Upper lobe of left lung (tissue), 6 donors: ENCODE data around the gene SOX11. TPM values are rescaled to one million over a fixed set of nuclear protein-coding genes. Genes with fewer than 3 reads are reported as not detected.

Experiments
- ATAC-seq, 2 donors: fragments of 200-7000 bp; cut with Tn5 transposase; one replicate each; pipeline ENCODE4 v1.9.1; 2022; ENCODE audit warnings: mild to moderate bottlenecking in 2 of 2, moderate library complexity in 2 of 2; ENCODE audit not compliant: low FRiP score in 2 of 2
- DNase-seq, 2 donors: peaks; one replicate each; pipeline ENCODE4 v3.0.0-alpha.2; 2019 to 2020
- H3K27ac ChIP-seq, 4 donors: fragments of 200-600 bp; sonication (generic); one replicate each; pipeline ENCODE4 v1.5.1; 2016 to 2019
- H3K27me3 ChIP-seq, 4 donors: fragments of 200-600 bp; sonication (generic); one replicate each; pipeline ENCODE4 v1.5.1; 2017 to 2019
- H3K36me3 ChIP-seq, 4 donors: fragments of 200-600 bp; sonication (generic); one replicate each; pipeline ENCODE4 v1.5.1; 2016 to 2019
- H3K4me1 ChIP-seq, 4 donors: fragments of 200-600 bp; sonication (generic); one replicate each; pipeline ENCODE4 v1.5.1; 2018 to 2019
- H3K4me3 ChIP-seq, 4 donors: fragments of 200-600 bp; sonication (generic); one replicate each; pipeline ENCODE4 v1.5.1; 2017 to 2019; ENCODE audit warnings: mild to moderate bottlenecking in 2 of 4, moderate library complexity in 1 of 4
- H3K9me3 ChIP-seq, 4 donors: fragments of 200-600 bp; sonication (generic); one replicate each; pipeline ENCODE4 v1.5.1; 2018 to 2019
- EP300 ChIP-seq, 4 donors: sonication (generic); formaldehyde crosslinking; IDR thresholded peaks; one replicate each; pipeline ENCODE4 v1.5.1; 2017; ENCODE audit warnings: antibody characterized with exemption in 4 of 4, control low read depth in 2 of 4
- POLR2A ChIP-seq, 4 donors: fragments of 450-650 bp; IDR thresholded peaks; one replicate each; pipeline ENCODE4 v1.5.1; 2016 to 2017; ENCODE audit warnings: antibody characterized with exemption in 4 of 4, mild to moderate bottlenecking in 2 of 4
- POLR2AphosphoS5 ChIP-seq, 2 donors: sonication (generic); formaldehyde crosslinking; IDR thresholded peaks; one replicate each; pipeline ENCODE4 v1.5.1; 2017; ENCODE audit warnings: antibody characterized with exemption in 2 of 2
- WGBS, 2 donors: methylation state at CpG; one replicate each; pipeline ENCODE4 v1.1.5; 2017 to 2018; 5-methylcytosine and 5-hydroxymethylcytosine counted together
- total RNA-seq, 6 donors: library from RNA; depleted of rRNA in 4 of 6; stranded (reverse); fragments of >200 nt in 4 of 6; gene quantifications; one replicate each; pipeline versions ENCODE4 v1.1.0 to v1.2.1, GENCODE V29; 2016 to 2021
- TF ChIP-seq, protein P1 (sequence below), 6 experiments: fragments of 450-650 bp in 4 of 6; fragments of 200-600 bp in 2 of 6; sonication (generic) in 2 of 6; IDR thresholded peaks; one replicate each; pipeline ENCODE4 v1.5.1; 2016 to 2019; ENCODE audit warnings: antibody characterized with exemption in 6 of 6
- donor health status: DM: no; HTN: no; CAD: no; lungs with moderate emphysema.
- donor health status: DM: no; HTN: yes; CAD: no; lungs with severe emphysema.

SOX11 gene
- total RNA-seq, 6 donors from 2014 or later = 0.06 to 0.13 TPM; not detected in 4

DNA sequence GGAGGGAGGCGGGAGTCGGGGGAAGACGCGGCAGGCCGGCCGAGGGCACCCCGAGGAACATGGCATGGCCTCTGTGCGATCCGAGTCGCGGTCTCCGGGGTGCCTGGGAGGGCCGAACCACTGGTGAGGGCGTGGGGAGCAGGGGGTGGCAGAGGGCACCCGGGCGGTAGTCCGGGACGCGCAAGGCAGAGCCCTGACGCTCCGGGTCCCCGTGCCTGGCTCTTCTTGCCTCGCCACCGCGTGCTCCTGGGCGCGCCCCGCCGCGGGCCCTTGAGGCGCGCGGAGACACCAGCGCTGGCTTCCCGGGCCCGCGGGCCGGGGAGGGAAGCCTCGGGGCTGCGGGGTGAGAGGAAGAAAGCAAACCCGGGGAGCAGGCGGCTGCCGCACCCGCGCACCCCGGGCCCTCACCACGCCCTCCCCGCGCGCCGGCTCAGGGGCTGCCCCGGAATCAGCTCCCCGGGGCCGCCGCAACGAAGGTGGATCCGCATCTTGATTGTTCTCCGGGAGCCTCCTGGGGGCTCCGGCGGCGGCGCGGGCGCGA lies 4.3 kb downstream of the SOX11 start:
- Histone ChIP-seq H3K27ac (no peak overlapping the region), H3K4me1 (peaks cover 35 to 44% (median 36%) of the 10 kb centered on the region in 4 donors), H3K9me3 (no peaks in the 10 kb centered on the region), H3K4me3 (peak overlapping the region in 3 of 4 donors; percentile 3 to 41 (median 41)), H3K27me3 (peaks cover 4 to 49% (median 28%) of the 10 kb centered on the region in 4 donors), H3K36me3 (no peaks in the 10 kb centered on the region)
- TF ChIP-seq EP300 (IDR thresholded peaks at IDR 0.05) (no peak), POLR2A (IDR thresholded peaks at IDR 0.05) (no peak), POLR2AphosphoS5 (IDR thresholded peaks at IDR 0.05) (no peak)
- TF ChIP-seq, protein P1, sequence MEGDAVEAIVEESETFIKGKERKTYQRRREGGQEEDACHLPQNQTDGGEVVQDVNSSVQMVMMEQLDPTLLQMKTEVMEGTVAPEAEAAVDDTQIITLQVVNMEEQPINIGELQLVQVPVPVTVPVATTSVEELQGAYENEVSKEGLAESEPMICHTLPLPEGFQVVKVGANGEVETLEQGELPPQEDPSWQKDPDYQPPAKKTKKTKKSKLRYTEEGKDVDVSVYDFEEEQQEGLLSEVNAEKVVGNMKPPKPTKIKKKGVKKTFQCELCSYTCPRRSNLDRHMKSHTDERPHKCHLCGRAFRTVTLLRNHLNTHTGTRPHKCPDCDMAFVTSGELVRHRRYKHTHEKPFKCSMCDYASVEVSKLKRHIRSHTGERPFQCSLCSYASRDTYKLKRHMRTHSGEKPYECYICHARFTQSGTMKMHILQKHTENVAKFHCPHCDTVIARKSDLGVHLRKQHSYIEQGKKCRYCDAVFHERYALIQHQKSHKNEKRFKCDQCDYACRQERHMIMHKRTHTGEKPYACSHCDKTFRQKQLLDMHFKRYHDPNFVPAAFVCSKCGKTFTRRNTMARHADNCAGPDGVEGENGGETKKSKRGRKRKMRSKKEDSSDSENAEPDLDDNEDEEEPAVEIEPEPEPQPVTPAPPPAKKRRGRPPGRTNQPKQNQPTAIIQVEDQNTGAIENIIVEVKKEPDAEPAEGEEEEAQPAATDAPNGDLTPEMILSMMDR (IDR thresholded peaks at IDR 0.05) = no peak
- ATAC-seq (peak in 1 of 2 donors; percentile 36), DNase-seq (peak in 1 of 2 donors; percentile 85)
- 2 to 15% methylated on average over 9 to 21 of the region's 65 CpGs for WGBS, 2 donors

DNA sequence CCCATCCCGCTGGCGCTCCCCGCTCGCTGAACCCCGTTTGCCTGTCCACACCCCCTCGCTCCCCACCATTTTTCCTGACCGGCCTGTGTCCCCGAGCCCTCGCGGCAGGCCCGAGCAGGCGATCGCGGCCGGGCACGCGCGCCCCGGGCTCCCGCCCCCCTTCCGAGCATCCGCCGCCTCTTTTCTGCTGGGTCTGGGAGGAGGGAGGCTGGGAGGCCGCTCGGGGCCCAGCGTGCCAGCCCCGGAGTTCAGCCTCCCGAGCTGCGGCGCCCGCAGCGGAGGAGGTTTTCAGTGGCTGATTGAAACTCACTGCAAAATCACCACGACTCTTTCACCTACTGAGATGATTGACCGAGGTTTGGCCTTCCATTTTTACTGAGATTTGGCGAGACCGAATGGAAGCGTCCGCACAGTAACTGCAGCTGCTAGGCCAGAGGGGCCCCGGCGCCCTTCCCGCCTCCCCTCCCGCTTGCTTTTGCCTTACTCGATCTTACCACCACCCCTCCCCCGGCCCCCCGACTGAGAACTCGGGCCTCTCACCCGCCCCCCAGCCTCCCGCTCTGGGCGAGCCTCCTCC lies 4.8 kb downstream of the SOX11 start:
- peak in 1 of 2 donors; percentile 47 for ATAC-seq

DNA sequence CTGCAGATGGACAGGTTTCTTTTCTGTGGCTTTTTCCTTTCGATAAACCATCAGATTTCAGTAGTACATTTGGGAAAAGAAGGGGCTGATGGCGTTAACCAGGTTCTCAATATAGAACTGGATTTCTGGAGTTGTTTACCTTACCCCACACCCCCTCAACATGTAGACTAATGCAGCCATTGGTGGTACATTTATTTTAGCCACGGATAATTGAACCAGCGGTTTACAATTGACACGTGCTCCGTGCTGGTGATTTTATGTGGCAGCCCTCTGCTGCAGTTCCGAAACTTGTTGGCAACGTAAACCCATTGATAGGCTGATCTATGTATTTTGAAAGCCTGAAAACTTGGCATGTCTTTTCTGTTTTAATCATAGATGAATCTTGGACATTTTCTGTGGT lies 5.4 kb downstream of the SOX11 start:
- TF ChIP-seq POLR2A (IDR thresholded peaks at IDR 0.05) = no peak
- no peak for TF ChIP-seq POLR2AphosphoS5 (IDR thresholded peaks at IDR 0.05)
- TF ChIP-seq, protein P1 (IDR thresholded peaks at IDR 0.05) = no peak
- TF ChIP-seq EP300 (IDR thresholded peaks at IDR 0.05) = no peak
- no peak for ATAC-seq
- 39 to 52% methylated on average over 7 to 8 of the region's 8 CpGs for WGBS, 2 donors
- peaks cover 27 to 33% (median 28%) of the 10 kb centered on the region in 4 donors for H3K4me1 ChIP-seq
- H3K9me3 ChIP-seq = no peaks in the 10 kb centered on the region
- no peak for DNase-seq
- no peak overlapping the region for H3K27ac ChIP-seq
- H3K4me3 ChIP-seq = peak overlapping the region in 1 of 4 donors; percentile 41
- peaks cover 4 to 38% (median 21%) of the 10 kb centered on the region in 4 donors for H3K27me3 ChIP-seq
- no peaks in the 10 kb centered on the region for H3K36me3 ChIP-seq

More for the DNA sequence above, 4.8 kb downstream of the SOX11 start:
- Histone ChIP-seq H3K36me3 (no peaks in the 10 kb centered on the region), H3K4me3 (peak overlapping the region in 3 of 4 donors; percentile 3 to 41 (median 41)), H3K27ac (no peak overlapping the region), H3K4me1 (peaks cover 32 to 38% (median 32%) of the 10 kb centered on the region in 4 donors), H3K27me3 (peaks cover 4 to 43% (median 24%) of the 10 kb centered on the region in 4 donors), H3K9me3 (no peaks in the 10 kb centered on the region)
- peak in 1 of 2 donors; percentile 58 for DNase-seq
- TF ChIP-seq POLR2A (IDR thresholded peaks at IDR 0.05) = no peak
- no peak for TF ChIP-seq EP300 (IDR thresholded peaks at IDR 0.05)
- TF ChIP-seq, protein P1 (IDR thresholded peaks at IDR 0.05) = no peak
- no peak for TF ChIP-seq POLR2AphosphoS5 (IDR thresholded peaks at IDR 0.05)
- WGBS, 2 donors = 10 to 19% methylated on average over 30 to 42 of the region's 49 CpGs

DNA sequence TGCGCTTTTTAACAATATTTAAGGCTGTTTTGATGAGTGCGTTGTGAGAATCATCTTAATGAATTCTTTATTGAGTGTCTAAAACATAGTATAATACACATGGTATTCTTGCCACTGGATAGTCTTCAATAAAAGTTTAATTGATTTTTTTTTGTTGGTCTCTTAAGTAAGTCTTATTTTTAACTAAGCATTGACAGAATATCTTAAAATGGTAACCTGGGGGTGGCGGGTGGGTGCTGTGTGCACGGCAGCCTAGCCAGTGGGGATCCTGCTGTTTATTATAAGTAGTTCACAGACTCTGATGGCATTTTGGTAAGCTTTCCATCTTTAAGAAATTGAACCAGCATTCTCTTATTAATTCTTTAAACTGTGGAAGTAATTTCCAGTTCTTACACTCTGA lies 6.0 kb downstream of the SOX11 start:
- Histone ChIP-seq H3K36me3 (no peaks in the 10 kb centered on the region), H3K27ac (no peak overlapping the region), H3K4me1 (peaks cover 21 to 27% (median 23%) of the 10 kb centered on the region in 4 donors), H3K4me3 (no peak overlapping the region), H3K9me3 (no peaks in the 10 kb centered on the region), H3K27me3 (peaks cover 4 to 32% (median 17%) of the 10 kb centered on the region in 4 donors)
- TF ChIP-seq, protein P1 (IDR thresholded peaks at IDR 0.05) = no peak
- TF ChIP-seq POLR2A (IDR thresholded peaks at IDR 0.05) (no peak), POLR2AphosphoS5 (IDR thresholded peaks at IDR 0.05) (no peak), EP300 (IDR thresholded peaks at IDR 0.05) (no peak)
- ATAC-seq (no peak), DNase-seq (no peak)
- 83 to 94% methylated on average over 4 of the region's 4 CpGs for WGBS, 2 donors
